NCI-H1048 (cell line): ENCODE results near the gene PIAS1.
"Not testable (repeated sequence)": the region's sequence is repeated elsewhere in the genome, so short reads cannot be mapped to it uniquely, and the experiment has no call there.

ENCODE experiments used
- DNase-seq: peaks from one replicate; lab custom pipeline; 2025; lab: John Stamatoyannopoulos, UW

PIAS1 gene

GRCh38 chr15:68184616-68185480, 130.7 kb downstream of the PIAS1 start:
- DNase-seq, result no peak

- DNase-seq, result no peak
Observed at GRCh38 chr15:68186671-68187397, 132.7 kb downstream of the PIAS1 start.

DNA sequence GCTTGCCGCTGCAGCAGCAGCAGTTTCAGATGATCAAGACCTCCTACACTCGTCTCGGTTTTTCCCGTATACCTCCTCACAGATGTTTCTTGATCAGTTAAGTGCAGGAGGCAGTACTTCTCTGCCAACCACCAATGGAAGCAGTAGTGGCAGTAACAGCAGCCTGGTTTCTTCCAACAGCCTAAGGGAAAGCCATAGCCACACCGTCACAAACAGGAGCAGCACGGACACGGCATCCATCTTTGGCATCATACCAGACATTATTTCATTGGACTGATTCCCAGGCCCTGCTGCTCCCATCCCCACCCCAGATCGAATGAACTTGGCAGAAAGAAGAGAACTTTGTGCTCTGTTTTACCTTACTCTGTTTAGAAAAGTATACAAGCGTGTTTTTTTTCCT, 133.4 kb downstream of the PIAS1 start:
- DNase-seq, result no peak

GRCh38 chr15:68188647-68189046, 134.5 kb downstream of the PIAS1 start:
- no peak for DNase-seq

- DNase-seq, result no peak
Observed at GRCh38 chr15:68190048-68190447, 135.9 kb downstream of the PIAS1 start.

- DNase-seq, result no peak
Observed at GRCh38 chr15:68191555-68191954, 137.4 kb downstream of the PIAS1 start.

DNA sequence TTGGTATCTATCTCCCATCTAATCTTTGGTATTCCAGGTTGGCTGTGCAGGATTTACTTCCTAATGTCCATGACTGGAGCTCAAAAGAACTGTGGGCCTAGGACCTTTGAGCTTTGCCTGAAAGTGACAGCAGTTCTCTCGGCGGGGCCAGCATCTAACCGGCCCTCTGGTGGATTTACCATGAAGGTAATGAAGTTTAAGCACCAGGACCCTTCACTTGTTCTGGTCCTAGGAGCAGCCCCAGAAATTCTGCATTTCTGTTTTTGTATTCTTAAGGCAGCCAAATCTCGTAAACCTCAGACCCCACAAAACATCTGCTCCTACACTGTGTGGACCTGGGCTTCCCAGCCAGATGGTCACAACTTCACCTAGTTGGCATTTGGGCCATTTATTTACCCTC, 138.0 kb downstream of the PIAS1 start:
- no peak for DNase-seq

DNA sequence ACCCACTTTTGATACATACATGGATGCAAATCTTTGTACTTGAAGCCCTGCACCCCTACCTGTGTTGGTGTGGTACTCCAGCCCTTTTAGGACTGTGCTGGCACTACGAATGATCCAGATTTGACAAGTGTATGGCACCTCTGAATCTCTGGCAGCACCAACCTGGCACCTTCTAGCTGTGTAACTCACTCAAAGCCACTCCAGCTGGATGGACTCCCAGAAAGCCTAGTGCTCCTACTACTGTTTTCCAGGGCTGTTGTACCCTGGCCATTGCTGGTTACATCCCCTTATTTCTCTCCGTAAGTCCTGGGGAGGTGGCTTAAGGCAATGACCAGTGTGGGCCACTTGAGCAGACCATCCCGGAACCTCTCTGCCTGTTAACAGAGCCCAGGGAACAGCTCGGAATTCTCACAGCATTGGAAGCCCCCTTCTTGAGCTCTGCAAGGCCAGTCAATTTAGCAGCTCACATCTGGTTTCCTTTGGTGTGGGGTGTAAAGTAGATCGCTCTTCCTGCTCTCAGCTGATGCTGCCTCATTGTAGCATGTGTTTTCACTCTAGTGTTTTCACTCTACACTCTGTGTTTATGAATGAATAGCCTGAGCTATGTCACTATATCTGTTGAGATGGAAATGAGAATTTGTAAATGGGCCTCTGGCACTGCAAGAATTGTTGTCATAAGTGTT, 138.8 kb downstream of the PIAS1 start:
- no peak for DNase-seq

- no peak for DNase-seq
Observed at GRCh38 chr15:68195336-68196112, 141.4 kb downstream of the PIAS1 start.

DNA sequence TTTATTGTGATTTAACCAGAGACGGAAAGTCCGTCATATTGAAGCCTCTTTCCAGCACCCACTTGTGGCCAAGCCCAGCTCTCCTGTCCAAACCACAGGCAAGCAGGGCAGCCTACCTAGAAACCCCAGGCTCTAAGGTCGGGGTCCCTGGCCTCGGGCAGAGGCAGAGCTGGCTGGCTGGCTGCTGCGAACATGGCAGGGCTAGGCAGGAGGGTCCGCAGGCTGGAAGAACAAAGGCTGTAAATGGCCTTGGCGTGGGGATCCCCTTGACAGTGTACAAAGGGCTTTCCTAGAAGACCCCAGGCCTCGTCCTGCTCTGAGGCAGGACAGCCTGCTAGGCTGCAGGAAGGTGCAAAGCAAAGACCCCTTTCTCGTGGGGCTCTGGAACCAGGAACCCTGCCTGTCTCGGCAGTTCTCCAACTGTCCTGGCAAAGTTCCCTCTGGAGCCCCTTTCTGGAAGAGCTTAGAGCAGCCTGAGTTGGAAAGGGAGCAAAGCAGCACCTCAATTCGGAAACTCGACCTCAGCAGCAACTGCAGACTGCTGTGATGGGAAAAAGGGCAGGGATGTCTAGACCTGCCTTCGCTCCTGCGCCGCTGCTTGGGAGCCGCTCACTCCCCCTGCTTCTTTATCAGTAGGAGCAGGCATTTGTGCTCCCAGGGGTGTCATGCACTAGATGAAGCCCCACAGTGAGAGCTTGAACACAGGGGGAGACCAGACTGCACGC, 142.5 kb downstream of the PIAS1 start:
- DNase-seq, result no peak

- no peak for DNase-seq
Observed at GRCh38 chr15:68197170-68197492, 143.0 kb downstream of the PIAS1 start.

- DNase-seq, result no peak
Observed at GRCh38 chr15:68197661-68198437, 143.7 kb downstream of the PIAS1 start.

- DNase-seq, result no peak
Observed at GRCh38 chr15:68199340-68199739, 145.2 kb downstream of the PIAS1 start.

DNA sequence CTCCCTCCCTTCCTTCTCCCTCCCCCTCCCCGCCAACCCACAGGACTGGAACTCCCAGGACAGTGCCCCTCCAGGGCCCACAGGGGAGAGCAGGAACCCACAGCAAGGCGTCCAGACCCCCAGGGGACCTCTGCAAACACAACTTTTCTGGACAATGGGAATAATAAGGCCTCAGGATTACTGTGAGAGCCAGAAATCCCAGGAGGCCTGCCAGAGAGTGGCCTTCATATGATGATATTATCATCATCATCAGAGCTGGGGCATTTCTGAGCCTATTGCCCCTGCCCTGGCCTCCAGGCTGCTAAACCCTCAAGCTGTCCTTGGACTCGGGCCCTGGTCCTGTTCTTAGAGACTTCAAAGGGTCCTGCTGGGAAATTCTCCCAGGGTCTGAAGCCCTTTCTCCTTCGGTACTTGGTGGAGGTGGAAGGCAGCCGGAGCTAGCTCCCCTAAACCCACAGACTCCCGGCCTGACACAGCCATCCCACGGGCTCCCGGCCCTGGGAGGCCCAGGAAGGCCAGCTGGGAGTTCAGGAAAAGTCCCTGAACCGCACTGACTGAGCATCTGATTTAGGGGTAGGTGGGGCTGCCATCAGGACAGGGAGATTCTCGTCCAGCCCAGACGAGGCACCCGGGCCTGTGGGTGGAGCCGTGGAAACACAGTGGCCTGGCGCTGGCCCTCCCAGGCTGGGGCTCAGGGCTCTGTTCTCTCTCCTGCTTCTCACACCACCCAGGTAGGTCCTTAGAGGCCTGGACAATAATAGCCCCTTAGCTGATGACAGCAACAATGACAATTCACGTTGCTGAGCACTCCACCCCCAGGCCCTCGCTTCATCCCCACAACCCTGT, 146.1 kb downstream of the PIAS1 start:
- DNase-seq, result no peak

DNA sequence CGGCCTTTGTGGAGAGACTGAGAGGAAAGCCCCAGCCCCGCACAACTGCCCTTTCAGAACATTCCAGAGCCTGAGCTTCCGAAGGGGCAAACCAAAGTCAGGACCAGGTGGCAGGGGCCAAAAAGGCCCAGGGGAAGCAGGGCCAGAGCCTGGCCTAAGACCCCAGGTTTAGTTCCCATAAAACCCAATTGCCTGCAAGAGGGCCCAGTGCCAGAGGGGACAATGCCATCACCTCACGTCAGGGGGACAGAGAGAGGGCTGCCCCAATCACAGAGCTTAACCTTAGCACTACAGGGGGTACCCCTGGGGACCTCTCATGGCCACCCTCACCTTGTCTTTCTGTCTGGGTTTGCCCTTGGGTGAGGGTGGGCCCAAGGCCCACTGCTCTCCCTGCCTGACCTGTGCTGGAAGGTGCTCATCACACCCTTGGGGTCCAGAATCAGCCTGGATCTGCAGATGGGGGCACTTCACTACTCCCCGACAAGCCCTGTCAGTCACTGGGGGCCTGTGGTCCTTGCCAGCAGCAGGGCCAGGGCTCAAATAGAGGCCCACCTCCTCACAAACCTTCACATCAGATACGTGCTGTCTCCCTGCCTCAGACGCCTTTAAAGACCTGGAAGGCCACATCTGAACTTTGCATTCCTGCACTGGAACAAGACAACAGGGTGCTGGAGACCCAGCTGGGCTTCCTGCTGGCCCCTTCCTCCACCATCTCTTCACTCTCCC, 147.2 kb downstream of the PIAS1 start:
- DNase-seq, result no peak

DNA sequence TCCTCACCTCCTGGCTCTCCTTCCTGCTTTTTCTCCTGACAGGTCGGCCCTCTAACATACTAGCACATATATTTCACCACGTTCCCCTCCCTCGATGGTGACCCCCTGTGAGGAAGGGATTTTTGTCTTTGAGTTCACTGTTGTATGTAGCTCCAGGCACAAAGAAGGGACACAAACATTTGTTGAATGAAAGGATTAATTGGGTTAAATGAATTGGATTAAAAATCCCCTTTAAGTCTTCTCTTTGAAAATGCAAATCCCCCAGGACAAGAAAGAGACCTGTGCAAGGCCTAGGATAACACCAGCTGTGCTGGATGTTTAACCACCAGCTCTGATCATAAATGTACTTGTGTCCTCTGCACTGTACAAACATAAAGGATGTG, 147.8 kb downstream of the PIAS1 start:
- no peak for DNase-seq

- DNase-seq, result not testable (repeated sequence)
Observed at GRCh38 chr15:68202994-68203393, 148.9 kb downstream of the PIAS1 start.

DNA sequence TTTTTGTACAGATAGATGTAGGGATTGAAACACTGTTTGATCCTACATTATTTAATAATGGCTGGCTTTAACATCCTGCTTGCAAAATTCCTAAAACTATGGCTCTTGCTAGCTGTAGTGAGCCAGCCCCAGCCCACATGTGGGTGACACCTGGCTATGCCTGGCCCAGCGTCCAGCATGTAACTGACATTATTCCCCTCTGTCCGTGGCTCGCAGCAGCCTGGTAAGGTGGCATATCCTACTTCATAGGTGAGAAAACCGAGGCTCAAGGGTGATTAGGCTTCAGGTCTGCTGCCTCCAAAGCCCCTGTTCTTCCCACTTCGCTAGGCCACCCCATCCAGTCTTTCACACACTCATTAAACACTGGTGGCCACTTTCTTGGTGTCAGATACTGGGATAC, 149.4 kb downstream of the PIAS1 start:
- no peak for DNase-seq

DNA sequence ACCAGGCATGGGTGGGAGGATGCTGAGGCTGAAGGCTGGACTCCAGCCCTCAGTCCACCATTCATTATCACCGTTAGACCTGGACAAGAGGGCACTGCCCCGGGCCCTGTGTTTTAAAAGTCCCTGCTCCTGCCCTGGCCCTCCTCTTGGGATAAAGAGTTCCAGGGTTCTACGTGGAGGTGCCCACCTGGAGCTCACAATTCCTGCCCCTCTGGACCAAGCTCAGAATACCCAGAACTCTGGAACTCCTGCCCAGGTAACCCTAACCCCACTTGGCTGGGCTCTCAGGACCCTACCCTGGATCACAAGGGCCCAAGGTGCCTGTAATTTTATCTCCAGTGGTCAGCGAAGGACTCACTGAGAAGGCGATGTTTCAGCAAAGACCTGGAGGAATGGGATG, 149.8 kb downstream of the PIAS1 start:
- DNase-seq, result no peak
